Panc1 (cell line): ENCODE results near the gene RAD9A. TPM values are rescaled to one million over a fixed set of nuclear protein-coding genes. Genes with fewer than 3 reads are reported as not detected.

Experiments
- ATAC-seq: fragments of 200-7000 bp; cut with Tn5 transposase; 2 replicates; pipeline ENCODE4 v1.9.1; 2020; ENCODE audit warnings: mild to moderate bottlenecking, moderate library complexity
- BruUV-seq: library from RNA; stranded (reverse); fragments of 400-500 nt; replicated peaks from 2 replicates; lab custom pipeline; 2021; lab: Mats Ljungman, UMichigan
- CTCF ChIA-PET: fragments of 300-600 bp; sonication (Branson Sonifier 250); formaldehyde crosslinking; loops from one replicate; lab custom pipeline; 2022; ENCODE audit warnings: antibody characterized with exemption; lab: Charles Lee
- POLR2A ChIA-PET: fragments of 300-600 bp; sonication (Branson Sonifier 250); formaldehyde crosslinking; loops from one replicate; lab custom pipeline; 2022; ENCODE audit warnings: antibody characterized with exemption; lab: Charles Lee
- DNase-seq: peaks from one replicate; pipeline ENCODE4 v3.0.0-alpha.2; 2010; ENCODE audit warnings: low read depth, low spot score
- H3K27ac ChIP-seq: 2 replicates; pipeline ENCODE4 v1.5.1; 2011; ENCODE audit warnings: mild to moderate bottlenecking, low read length, inconsistent platforms
- H3K27me3 ChIP-seq: fragments of 200-500 bp; sonication (Bioruptor generic); 2 replicates; pipeline ENCODE4 v1.6.0; 2014; ENCODE audit warnings: low read length, inconsistent platforms; ENCODE audit not compliant: control insufficient read depth, insufficient read depth
- H3K36me3 ChIP-seq: fragments of 200-500 bp; sonication (Bioruptor generic); 2 replicates; pipeline ENCODE4 v1.5.1; 2014; ENCODE audit warnings: inconsistent platforms, mild to moderate bottlenecking, low read length, moderate library complexity; ENCODE audit not compliant: control insufficient read depth, insufficient read depth
- H3K4me1 ChIP-seq: 2 replicates; pipeline ENCODE4 v1.5.1; 2011; ENCODE audit warnings: inconsistent platforms, mild to moderate bottlenecking, low read length, moderate library complexity; ENCODE audit not compliant: control insufficient read depth, insufficient read depth
- H3K4me3 ChIP-seq, 2 experiments: 2 replicates each; pipeline ENCODE4 v1.5.1; 2011 to 2012; ENCODE audit warnings: low read depth in 2 of 2, low read length in 2 of 2, mild to moderate bottlenecking in 2 of 2, inconsistent platforms in 1 of 2, moderate library complexity in 1 of 2
- H3K9me3 ChIP-seq: fragments of 200-500 bp; sonication (Bioruptor generic); 2 replicates; pipeline ENCODE4 v1.5.1; 2014; ENCODE audit warnings: low read depth, mild to moderate bottlenecking, inconsistent platforms, low read length, moderate library complexity; ENCODE audit not compliant: control insufficient read depth, insufficient read depth
- POLR2AphosphoS5 ChIP-seq: IDR thresholded peaks from 2 replicates; pipeline ENCODE4 v1.6.1; 2012; ENCODE audit warnings: mild to moderate bottlenecking, low read depth, low read length, moderate library complexity
- SIN3A ChIP-seq: IDR thresholded peaks from 2 replicates; pipeline ENCODE4 v1.6.1; 2012; ENCODE audit warnings: low read depth, mild to moderate bottlenecking, low read length, moderate library complexity, borderline replicate concordance; ENCODE audit not compliant: insufficient read depth
- TCF7L2 ChIP-seq: IDR thresholded peaks from 2 replicates; pipeline ENCODE4 v1.6.1; 2011; ENCODE audit warnings: mild to moderate bottlenecking, low read depth, low read length, inconsistent platforms
- in situ Hi-C: cut with HindIII; loops from 2 replicates; pipeline ENCODE4 v1.10.0; 2016; ENCODE audit warnings: low sequenced_read_pairs, low pct_unique_long_range_greater_than_20kb
- intact Hi-C: fragments of 100-400 bp; cut with micrococcal nuclease; formaldehyde crosslinking; loops from one replicate; pipeline ENCODE4 v1.10.0; 2022; ENCODE audit not compliant: unreplicated experiment
- total RNA-seq: library from RNA; stranded (reverse); gene quantifications from one replicate; pipeline ENCODE4 v1.2.1, GENCODE V29; 2021; ENCODE audit not compliant: unreplicated experiment
- TF ChIP-seq, protein P1 (sequence below), 2 experiments: IDR thresholded peaks; 2 replicates each; pipeline ENCODE4 v1.6.1; 2011 to 2012; ENCODE audit warnings: low read depth in 2 of 2, control low read depth in 1 of 2, low read length in 1 of 2, mild to moderate bottlenecking in 1 of 2, moderate library complexity in 1 of 2; ENCODE audit not compliant: insufficient read depth in 1 of 2
- TF ChIP-seq, protein P2 (sequence below): fragments of 450-650 bp; IDR thresholded peaks from 2 replicates; pipeline ENCODE4 v1.5.1; 2017; ENCODE audit warnings: mild to moderate bottlenecking

The RAD9A gene
- total RNA-seq, 1 experiment from 2014 or later, result 33.1 TPM

DNA sequence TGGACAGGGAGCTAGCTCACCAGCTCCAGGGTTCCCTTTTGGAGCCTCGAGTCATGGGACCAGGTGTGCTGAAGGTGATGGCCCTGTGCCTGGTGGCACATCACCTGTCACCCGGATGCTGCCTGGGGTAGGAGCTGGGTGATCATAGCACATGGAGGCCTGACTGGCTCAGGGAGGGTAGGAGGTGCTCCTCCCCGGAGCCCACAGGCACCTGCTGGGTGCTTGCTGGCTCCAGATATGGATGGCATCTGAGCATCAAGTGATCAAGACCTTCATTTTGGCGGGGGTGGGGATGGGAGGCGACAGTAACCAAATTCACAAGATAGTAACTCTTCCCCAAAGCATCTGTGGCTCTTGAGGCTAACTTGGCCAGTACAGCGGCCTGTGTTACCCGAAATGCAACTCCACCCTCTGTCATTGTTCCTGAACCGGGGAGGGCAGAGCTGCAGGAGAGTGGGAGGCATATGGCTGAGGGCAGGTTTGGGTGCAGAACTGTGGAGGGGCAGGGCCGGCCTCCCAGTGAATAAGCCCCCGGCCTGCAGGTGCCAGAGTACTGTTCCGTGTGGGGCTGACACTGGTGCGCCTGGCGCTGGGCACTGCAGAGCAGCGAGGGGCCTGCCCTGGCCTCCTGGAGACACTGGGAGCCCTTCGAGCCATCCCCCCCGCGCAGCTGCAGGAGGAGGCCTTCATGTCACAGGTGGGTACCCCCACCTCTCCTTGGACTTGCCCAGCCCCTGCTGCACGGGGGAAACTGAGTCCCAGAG is 16.8 kb downstream of the RAD9A start:
- TF ChIP-seq POLR2AphosphoS5 (no peak), SIN3A (no peak), TCF7L2 (no peak)
- TF ChIP-seq, protein P1, sequence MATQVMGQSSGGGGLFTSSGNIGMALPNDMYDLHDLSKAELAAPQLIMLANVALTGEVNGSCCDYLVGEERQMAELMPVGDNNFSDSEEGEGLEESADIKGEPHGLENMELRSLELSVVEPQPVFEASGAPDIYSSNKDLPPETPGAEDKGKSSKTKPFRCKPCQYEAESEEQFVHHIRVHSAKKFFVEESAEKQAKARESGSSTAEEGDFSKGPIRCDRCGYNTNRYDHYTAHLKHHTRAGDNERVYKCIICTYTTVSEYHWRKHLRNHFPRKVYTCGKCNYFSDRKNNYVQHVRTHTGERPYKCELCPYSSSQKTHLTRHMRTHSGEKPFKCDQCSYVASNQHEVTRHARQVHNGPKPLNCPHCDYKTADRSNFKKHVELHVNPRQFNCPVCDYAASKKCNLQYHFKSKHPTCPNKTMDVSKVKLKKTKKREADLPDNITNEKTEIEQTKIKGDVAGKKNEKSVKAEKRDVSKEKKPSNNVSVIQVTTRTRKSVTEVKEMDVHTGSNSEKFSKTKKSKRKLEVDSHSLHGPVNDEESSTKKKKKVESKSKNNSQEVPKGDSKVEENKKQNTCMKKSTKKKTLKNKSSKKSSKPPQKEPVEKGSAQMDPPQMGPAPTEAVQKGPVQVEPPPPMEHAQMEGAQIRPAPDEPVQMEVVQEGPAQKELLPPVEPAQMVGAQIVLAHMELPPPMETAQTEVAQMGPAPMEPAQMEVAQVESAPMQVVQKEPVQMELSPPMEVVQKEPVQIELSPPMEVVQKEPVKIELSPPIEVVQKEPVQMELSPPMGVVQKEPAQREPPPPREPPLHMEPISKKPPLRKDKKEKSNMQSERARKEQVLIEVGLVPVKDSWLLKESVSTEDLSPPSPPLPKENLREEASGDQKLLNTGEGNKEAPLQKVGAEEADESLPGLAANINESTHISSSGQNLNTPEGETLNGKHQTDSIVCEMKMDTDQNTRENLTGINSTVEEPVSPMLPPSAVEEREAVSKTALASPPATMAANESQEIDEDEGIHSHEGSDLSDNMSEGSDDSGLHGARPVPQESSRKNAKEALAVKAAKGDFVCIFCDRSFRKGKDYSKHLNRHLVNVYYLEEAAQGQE (IDR thresholded peaks at IDR 0.05; ENCODE audit: insufficient read depth in 1 of 2, low read depth in 2 of 2, low read length in 1 of 2), result no peak
- TF ChIP-seq, protein P2, sequence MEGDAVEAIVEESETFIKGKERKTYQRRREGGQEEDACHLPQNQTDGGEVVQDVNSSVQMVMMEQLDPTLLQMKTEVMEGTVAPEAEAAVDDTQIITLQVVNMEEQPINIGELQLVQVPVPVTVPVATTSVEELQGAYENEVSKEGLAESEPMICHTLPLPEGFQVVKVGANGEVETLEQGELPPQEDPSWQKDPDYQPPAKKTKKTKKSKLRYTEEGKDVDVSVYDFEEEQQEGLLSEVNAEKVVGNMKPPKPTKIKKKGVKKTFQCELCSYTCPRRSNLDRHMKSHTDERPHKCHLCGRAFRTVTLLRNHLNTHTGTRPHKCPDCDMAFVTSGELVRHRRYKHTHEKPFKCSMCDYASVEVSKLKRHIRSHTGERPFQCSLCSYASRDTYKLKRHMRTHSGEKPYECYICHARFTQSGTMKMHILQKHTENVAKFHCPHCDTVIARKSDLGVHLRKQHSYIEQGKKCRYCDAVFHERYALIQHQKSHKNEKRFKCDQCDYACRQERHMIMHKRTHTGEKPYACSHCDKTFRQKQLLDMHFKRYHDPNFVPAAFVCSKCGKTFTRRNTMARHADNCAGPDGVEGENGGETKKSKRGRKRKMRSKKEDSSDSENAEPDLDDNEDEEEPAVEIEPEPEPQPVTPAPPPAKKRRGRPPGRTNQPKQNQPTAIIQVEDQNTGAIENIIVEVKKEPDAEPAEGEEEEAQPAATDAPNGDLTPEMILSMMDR, result no peak
- DNase-seq, result no peak
- ChIA-PET POLR2A (interaction anchor here (0.6 to 0.7 kb wide), 2 partner anchors 28 to 57 kb away, joined by 3 to 8 read pairs; no protein-coding TSS in a partner anchor), CTCF (interaction anchor here (0.6 kb wide), 1 partner anchor 51 kb away, joined by 5 read pairs; no protein-coding TSS in a partner anchor)
- Histone ChIP-seq H3K36me3 (no peaks in the 10 kb centered on the region), H3K9me3 (no peaks in the 10 kb centered on the region), H3K4me1 (peaks cover 15% of the 10 kb centered on the region), H3K27ac (no peak overlapping the region), H3K27me3 (no peaks in the 10 kb centered on the region), H3K4me3 (no peak overlapping the region)
- intact Hi-C loops, result no loop called here
- no TSS peak for BruUV-seq
- in situ Hi-C loops, result no loop called here
- no peak for ATAC-seq

DNA sequence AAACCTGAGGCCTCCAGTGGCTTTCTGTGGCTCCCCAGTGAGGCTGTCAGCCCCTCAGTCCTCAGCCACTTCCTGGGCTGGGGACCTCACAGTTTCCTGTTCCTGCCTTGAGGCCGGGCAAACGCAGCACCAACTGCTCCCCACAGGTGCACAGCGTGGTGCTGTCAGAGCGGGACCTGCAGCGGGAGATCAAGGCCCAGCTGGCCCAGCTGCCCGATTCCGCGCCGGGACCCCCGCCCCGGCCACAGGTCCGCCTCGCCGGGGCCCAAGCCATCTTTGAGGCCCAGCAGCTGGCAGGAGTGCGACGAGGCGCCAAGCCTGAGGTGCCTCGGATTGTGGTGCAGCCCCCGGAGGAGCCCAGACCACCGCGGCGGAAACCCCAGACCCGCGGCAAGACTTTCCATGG is 17.5 kb downstream of the RAD9A start:
- H3K4me1 ChIP-seq, result peaks cover 15% of the 10 kb centered on the region
- in situ Hi-C loops (no loop called here), intact Hi-C loops (no loop called here)
- H3K27me3 ChIP-seq, result no peaks in the 10 kb centered on the region
- no peak overlapping the region for H3K4me3 ChIP-seq
- ATAC-seq, result no peak
- no TSS peak for BruUV-seq
- H3K36me3 ChIP-seq, result no peaks in the 10 kb centered on the region
- CTCF ChIA-PET, result no interaction called here
- TF ChIP-seq, protein P1 (IDR thresholded peaks at IDR 0.05; ENCODE audit: insufficient read depth in 1 of 2, low read depth in 2 of 2, low read length in 1 of 2), result no peak
- TF ChIP-seq, protein P2, result no peak
- TF ChIP-seq TCF7L2 (no peak), POLR2AphosphoS5 (no peak), SIN3A (no peak)
- no peaks in the 10 kb centered on the region for H3K9me3 ChIP-seq
- no peak for DNase-seq
- POLR2A ChIA-PET, result no interaction called here
- H3K27ac ChIP-seq, result no peak overlapping the region
